ENCODE data around the gene ZNF296.

The ZNF296 gene

DNA sequence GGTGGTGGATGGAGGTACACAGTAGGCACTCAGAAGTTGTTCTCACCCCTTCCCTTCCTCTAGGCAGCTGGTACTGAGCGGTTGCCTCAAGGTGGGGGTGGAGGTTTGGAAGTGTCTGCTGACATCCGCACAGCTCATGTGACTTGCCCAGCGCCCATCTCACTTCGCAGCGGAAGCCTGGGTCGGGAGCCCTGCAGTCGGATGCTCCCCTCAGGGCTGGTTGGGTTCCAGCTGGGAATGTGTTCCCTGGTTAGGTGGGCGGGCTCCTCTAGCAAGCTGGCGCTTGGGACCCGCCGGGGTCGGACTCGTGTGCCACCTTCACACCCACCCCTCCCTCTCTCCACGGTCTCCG lies 26.9 kb upstream of the ZNF296 start:
- no peak for DNase-seq (ENCODE audit: low spot score)

DNA sequence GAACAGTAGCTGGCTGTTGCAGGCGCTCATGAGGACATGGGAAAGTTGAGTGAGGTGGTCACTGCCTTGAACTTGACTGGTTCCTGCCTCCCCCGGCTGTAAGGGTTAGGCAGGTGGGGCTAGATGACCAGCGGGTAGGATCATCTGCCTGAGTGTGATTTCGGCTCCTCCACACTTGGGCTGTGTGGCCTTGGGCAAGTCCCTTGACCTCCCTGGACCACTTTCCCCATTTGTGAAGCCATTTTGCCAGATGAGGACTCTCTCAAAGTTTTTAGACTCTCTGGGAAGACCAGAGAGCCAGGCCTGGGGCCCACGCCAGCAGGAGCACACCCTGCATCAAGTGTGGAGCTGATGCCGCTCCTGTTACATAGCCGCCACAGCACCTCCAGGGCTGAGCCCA lies 26.2 kb upstream of the ZNF296 start:
- DNase-seq (ENCODE audit: low spot score), result no peak

DNA sequence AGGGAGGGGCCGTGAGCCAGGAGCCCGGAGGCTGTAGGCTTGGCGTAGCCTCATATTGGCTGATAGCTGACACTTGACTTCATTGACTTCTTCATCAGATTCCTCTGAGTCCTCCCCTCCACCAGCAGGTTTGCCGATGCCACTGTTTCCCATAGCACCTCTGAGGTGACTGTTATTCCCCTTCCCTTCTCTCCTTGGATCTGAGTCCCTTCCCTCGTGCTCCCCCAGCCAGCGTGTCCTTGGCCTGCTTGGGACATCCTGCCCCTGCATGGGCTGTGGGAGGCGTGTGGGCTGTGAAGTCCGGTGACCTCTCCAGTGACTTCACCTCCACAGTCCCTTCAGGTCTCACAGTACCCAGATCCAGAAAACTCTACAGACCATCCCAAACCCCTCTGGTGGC lies 25.5 kb upstream of the ZNF296 start:
- DNase-seq (ENCODE audit: low spot score), result no peak

DNA sequence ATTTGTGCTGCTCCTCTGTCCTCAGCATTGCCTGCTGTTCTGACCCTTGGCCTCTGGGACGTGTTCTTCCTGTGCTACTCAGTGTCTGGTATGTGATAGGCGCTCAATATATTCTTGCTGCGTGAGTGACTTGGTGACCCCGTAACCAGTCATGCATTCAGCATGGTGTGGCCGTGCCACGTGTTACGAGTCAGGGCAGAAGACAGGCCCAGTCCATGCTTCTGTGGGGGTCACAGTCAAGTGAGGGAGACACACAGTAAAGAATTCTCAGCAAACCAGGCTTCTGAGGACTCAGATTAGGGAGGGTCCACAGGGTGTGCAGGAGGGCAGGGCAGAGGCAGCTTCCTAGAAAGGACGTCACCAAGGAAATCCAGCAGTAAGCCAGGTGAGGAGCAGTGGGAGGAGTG lies 24.6 kb upstream of the ZNF296 start:
- DNase-seq (ENCODE audit: low spot score), result no peak

DNA sequence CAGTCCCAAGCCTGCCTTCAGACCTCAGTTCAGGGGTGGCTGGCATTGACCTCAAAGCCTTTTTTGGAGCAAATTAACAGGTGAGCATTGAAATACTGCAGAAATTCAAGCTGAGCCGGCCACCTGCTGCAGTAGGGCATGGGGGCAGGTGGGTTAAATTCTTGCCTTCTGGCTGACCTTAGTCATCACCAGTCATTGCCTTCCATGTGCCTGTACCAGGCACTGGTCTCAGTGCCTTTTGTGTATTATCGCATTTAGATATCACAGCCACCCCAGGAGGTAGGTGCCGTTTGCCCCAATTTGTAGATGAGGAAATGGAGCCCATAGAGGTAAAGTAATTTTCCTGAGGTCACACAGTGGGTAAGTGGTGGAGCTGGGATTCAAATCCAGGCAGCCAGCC lies 23.9 kb upstream of the ZNF296 start:
- DNase-seq (ENCODE audit: low spot score), result no peak

- DNase-seq (ENCODE audit: low spot score), result no peak
Observed at GRCh38 chr19:45099467-45100191, 23.4 kb upstream of the ZNF296 start.

DNA sequence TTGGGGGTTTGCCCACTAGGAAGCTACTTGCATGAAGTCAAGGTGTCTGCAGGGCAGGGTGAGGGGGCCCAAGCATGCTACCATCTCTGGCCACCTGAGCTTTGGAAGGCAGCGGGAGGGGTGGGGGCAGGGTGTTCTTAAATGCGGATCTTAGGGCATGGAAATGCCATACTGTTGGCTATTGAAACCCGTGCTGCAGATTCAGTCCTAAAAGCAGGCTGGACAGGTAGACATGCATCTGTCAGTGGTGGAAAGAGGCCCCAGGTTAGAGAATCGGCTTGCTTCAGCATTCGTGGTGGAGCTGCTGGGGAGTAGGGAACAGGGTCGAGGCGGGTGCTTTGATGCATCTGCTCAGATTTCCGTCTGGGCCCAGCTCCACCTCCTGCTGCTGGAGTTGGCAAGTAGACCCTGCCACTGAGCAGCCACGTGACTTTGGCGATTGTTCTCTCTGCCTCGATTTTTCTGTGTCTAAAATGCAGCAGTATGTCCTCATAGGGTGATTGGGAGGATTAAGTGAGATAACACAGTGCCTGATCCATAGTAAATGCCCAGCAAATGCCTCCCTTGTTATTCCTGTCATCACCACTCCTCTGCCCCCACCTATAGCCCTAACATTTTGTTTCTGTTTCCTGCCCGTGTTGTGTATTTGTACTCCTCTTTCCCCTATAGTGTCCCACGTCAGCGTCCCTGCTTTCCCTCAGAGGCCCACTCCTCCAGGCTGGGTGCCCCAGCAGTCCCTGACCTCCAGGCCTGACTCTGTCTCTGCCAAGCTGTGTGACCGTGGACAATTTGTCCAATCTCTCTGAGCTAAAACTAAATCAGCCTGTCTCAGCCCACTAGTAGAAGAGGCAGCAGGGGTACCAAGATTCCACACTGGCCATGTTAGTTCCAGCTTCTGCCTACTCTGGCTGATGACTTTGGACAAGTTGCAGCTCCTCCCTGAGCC lies 22.5 kb upstream of the ZNF296 start:
- peak; percentile 61 for DNase-seq (ENCODE audit: low spot score)

GRCh38 chr19:45097776-45098520 lies 21.7 kb upstream of the ZNF296 start:
- peak; percentile 96 for DNase-seq (ENCODE audit: low spot score)

DNA sequence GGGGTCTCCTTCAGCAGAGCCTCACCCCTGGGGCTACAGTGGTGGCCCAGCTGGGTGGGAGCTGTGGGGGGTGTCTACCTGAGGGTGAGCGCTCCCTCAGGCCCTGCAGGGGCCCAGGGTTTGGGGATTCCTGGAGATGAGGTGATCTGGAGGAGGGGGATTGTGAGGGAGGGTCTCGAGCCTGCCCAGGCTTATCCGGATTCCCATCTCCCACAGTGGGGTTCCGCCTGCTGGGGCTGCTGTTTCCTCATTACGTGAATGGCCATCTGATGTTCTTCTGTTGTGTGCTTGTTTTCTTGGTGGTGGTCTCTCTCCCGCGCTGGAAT lies 21.1 kb upstream of the ZNF296 start:
- DNase-seq (ENCODE audit: low spot score), result no peak

GRCh38 chr19:45096700-45097099 lies 20.4 kb upstream of the ZNF296 start:
- no peak for DNase-seq (ENCODE audit: low spot score)

DNA sequence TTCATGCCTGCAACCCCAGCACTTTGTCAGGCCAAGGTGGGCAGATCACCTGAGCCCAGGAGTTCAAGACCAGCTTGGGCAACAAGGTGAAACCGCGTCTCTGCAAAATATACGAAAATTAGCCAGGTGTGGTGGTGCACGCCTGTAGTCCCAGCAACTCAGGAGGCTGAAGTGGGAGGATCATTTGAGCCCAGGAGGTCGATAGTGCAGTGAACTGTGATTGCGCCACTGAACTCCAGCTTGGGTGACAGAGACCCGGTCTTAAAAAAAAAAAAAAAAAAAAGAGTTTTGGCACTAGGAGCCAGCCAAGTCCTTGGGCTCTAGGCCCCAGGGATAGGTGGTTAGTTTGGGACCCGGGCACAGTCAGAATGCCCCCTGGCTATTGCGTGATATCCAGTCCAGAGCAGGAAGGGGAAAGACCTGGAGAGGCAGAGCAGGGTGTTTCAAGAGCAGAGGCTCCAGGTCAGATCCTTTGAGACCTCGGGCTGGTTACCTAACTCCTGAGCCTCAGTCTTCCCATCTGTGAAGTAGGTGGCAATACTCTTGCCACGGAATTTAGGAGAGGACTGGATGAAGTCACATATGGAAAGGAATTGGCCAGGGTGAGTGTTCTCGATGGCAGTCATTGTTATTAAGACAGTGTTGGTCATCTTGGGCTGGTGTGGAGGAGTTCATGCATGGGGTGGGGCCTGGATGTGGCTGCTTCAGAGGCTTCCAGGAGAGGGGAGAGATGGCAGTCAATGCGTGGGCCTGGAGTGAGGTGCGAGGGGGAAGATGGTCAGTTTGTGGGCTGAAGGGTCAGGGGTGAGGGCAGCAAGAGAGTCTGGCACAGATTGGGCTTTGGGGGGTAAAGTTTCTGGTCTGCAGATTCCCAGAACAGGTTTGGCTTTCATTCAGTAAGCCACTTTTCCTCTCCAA lies 19.5 kb upstream of the ZNF296 start:
- no peak for DNase-seq (ENCODE audit: low spot score)

DNA sequence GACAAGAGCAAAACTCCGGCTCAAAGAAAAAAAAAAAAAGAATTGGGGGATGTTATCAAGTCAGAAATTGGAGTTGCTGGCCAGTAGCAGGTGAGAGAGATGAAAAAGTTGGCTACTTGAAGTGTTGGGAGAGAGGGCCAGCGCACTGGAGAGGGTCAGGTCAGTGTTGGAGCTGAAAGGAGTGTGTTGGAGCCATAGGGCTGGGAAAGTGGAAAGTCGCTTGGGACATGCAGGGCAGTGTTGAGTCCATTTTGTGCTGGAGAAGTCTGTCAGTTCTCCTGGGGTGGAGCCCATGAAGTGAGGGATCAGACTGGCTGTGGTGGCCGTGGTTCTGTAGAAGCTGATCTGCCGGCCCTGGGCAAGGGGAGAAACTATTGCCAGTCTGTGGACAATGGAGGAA lies 18.4 kb upstream of the ZNF296 start:
- no peak for DNase-seq (ENCODE audit: low spot score)

DNA sequence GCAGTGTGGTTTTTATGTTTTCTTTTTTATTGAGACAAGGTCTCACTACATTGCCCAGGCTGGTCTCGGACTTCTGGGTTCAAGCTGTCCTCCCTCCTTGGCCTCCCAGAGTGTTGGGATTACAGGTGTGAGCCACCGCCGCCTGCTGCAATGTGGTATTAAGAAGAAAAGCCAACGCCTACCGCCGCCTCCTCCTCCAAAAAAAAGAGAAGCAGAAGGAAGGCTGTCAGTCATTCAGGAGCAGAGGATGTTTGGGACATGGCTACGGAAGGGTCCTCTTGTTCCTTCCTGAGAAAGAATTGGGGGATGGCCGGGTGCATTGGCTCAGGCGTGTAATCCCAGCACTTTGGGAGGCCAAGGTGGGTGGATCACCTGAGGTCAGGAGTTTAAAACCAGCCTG lies 17.9 kb upstream of the ZNF296 start:
- DNase-seq (ENCODE audit: low spot score), result no peak

DNA sequence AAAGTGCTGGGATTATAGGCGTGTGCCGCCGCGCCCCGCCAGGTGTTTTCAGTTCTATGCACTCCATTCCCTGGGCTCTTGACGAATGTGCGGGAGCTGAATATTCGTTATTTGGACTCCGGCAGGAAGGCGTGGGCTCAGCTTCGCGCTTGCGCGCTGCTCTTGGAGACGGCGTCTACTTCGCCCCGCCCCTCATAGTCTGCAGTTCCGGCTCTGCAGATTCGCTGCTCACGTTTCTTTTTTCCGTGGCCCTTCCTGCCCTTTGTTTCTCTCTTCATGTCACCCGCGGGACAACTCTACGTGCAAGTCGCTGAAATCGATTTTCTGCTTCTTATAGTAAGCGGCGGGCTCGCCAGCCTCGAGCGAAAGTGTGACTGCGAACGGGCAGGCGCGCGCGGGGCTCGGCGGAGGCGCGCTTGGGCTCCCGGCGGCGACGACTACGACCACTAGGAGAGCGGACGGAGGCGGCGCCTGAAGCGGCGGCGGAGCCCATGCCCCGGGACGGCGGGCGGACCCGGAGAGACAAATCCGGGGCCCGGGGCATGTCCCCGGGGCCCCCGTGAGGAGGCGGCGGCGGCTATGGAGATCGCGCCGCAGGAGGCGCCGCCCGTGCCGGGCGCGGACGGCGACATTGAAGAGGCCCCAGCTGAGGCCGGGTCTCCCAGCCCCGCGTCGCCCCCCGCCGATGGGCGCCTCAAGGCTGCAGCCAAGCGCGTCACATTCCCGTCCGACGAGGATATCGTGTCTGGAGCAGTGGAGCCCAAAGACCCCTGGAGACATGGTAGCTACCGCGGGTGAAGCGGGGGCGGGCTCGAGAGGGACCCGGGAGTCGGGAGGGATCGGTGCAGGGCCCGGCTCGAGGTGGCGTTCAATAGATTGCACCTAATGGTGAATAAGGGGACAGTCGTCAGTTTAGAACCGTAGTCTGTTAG lies 16.7 kb upstream of the ZNF296 start, which contains the start of gene PPP1R37:
Gene PPP1R37, plus strand, starts transcription at position 433 of the 932 bp plus-strand sequence. Its CDS starts 147 bp downstream, at position 580.
- peak; percentile 98 for DNase-seq (ENCODE audit: low spot score)

DNA sequence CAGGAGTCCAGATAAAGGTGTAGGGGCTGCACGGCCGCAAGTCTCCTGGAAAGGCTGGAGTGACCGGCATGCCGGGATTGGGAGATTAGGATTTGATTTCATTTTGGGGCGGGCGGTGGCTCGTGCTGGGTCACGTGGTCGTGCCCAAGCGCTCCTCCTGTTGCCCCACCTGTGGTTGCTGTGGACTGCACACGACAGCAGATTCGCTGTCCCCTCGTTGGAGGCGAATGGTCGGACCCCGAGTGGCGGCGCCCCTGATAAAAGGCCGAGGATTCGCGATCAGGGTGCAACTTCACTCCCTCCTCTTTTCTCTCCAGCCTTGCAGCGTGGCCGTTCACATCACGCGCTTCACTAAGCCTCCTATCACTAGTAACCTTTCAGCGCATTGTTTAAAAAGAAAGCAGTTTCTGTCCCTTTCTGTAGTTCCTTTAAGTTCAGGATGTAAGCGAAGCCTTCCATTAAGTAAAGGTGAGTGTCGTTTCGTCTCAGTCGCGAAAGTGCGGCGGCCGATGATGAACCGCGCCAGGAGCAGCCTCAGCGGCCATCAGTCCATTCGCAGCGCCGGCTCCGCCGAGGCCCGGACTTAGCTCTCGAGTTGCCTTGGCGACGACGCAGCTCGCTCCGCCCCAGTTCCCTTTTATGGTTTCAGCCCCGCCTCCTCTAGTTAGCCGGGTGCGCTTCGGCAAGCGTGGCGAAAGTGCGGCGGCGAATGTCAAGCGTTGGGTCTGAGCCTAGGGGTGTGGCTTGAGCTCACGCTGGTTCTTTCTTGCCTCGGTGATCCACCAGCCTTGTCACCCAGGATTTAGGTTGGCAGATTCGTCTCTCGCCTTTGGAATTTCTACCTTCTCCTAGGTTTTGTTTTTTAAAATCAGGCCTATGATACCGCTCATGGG lies 15.0 kb upstream of the ZNF296 start:
- peak; percentile 97 for DNase-seq (ENCODE audit: low spot score)

GRCh38 chr19:45090606-45091005 lies 14.3 kb upstream of the ZNF296 start:
- DNase-seq (ENCODE audit: low spot score), result no peak

DNA sequence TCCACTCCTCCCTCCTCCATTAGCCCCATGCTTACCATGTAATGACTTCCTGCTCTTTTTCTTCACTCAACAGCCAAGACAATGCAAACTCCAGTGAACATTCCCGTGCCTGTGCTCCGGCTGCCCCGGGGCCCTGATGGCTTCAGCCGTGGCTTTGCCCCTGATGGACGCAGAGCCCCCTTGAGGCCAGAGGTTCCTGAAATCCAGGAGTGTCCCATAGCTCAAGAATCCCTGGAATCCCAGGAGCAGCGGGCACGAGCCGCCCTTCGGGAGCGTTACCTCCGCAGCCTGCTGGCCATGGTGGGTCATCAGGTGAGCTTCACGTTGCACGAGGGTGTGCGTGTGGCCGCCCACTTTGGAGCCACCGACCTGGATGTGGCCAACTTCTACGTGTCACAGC lies 13.8 kb upstream of the ZNF296 start:
- no peak for DNase-seq (ENCODE audit: low spot score)

GRCh38 chr19:45087531-45087930 lies 11.3 kb upstream of the ZNF296 start:
- no peak for DNase-seq (ENCODE audit: low spot score)

DNA sequence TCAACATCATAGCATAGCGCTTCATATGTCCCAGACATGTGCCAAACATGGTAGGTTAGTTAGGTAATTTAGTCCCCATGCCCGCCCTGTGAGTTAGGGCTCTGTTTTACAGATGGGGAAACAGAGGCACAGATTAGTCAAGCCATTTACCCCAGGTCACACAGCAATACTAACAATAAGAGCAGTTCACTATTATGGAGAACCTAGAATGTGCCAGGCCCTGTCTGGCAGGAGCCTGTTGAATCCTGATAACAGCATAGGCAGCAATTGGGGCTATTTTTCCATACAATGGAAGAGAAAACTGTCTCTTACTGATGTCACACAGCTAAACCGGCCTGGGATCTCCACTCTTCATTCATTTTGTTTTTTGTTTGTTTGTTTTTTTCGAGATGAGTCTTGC lies 10.2 kb upstream of the ZNF296 start:
- no peak for DNase-seq (ENCODE audit: low spot score)
